Nucleus accumbens (tissue), 56 donors: ENCODE measurements around the gene CACNA1F.
A peak's percentile ranks its signal among the peaks of the same experiment; 100 is the strongest.

Experiments used
- DNase-seq, 56 donors: peaks; one replicate each; lab custom pipeline; 2025; lab: John Stamatoyannopoulos, UW

CACNA1F gene

GRCh38 chrX:49233176-49233575 is at the start of gene CACNA1F:
CACNA1F (minus strand) TSS chrX:49233340; CDS start chrX:49233309, 31 bp downstream.
- no peak for DNase-seq

- DNase-seq: peak in 3 of 56 donors; percentile 1 to 20 (median 3)
Measured at GRCh38 chrX:49282647-49283011, 49.5 kb upstream of the CACNA1F start.

GRCh38 chrX:49278081-49278480 is 44.9 kb upstream of the CACNA1F start:
- no peak for DNase-seq

- DNase-seq: no peak
Measured at GRCh38 chrX:49277535-49277830, 44.3 kb upstream of the CACNA1F start.

- no peak for DNase-seq
Measured at GRCh38 chrX:49276671-49277534, 43.8 kb upstream of the CACNA1F start.

- DNase-seq: no peak
Measured at GRCh38 chrX:49276207-49276606, 43.1 kb upstream of the CACNA1F start.

- DNase-seq: no peak
Measured at GRCh38 chrX:49273181-49273727, 40.1 kb upstream of the CACNA1F start.

- no peak for DNase-seq
Measured at GRCh38 chrX:49272421-49272820, 39.3 kb upstream of the CACNA1F start.

GRCh38 chrX:49271341-49271740 is 38.2 kb upstream of the CACNA1F start:
- DNase-seq: no peak

- DNase-seq: peak in 3 of 56 donors; percentile 1 to 28 (median 8)
Measured at GRCh38 chrX:49270249-49270921, 37.2 kb upstream of the CACNA1F start.

GRCh38 chrX:49269767-49270248 is 36.7 kb upstream of the CACNA1F start, which contains the start of gene PPP1R3F:
PPP1R3F (plus strand) TSS chrX:49269793; CDS start chrX:49269870, 77 bp downstream.
- DNase-seq: peak in 2 of 56 donors; percentile 30 to 49

- DNase-seq: peak; percentile 56 to 97 (median 93)
Measured at GRCh38 chrX:49269010-49269766, 36.0 kb upstream of the CACNA1F start.

GRCh38 chrX:49268702-49269009 is 35.5 kb upstream of the CACNA1F start:
- peak in 1 of 56 donors; percentile 52 for DNase-seq

GRCh38 chrX:49266523-49267445 is 33.6 kb upstream of the CACNA1F start:
- DNase-seq: no peak

- no peak for DNase-seq
Measured at GRCh38 chrX:49264460-49264859, 31.3 kb upstream of the CACNA1F start, which contains the start of gene FOXP3. FOXP3 (minus strand) TSS chrX:49264710; CDS start chrX:49258505, 6,205 bp downstream.

GRCh38 chrX:49263631-49264030 is 30.5 kb upstream of the CACNA1F start:
- DNase-seq: no peak

GRCh38 chrX:49262603-49263002 is 29.5 kb upstream of the CACNA1F start:
- no peak for DNase-seq

- DNase-seq: no peak
Measured at GRCh38 chrX:49260221-49260985, 27.3 kb upstream of the CACNA1F start.

GRCh38 chrX:49258749-49259124 is 25.6 kb upstream of the CACNA1F start:
- DNase-seq: no peak
